RWPE1 (cell line): ENCODE data around the gene RAB22A.
"Not testable (repeated sequence)": the region's sequence is repeated elsewhere in the genome, so short reads cannot be mapped to it uniquely, and the experiment has no call there.

Experiments
- CTCF ChIA-PET: fragments of 350-600 bp; sonication (Branson Sonifier 250); formaldehyde crosslinking; extraction: SDS; loops from one replicate; lab custom pipeline; 2021; lab: Yijun Ruan, JAX
- POLR2A ChIA-PET: fragments of 400-600 bp; formaldehyde crosslinking; extraction: SDS; loops from one replicate; lab custom pipeline; 2020; ENCODE audit warnings: antibody characterized with exemption; ENCODE audit not compliant: low non-redundant PET; lab: Yijun Ruan, JAX
- DNase-seq: peaks from one replicate; pipeline ENCODE4 v3.0.0; 2012; ENCODE audit warnings: low spot score
- H3K27ac ChIP-seq: fragments of 450-650 bp; 2 replicates; pipeline ENCODE4 v1.5.1; 2017
- TF ChIP-seq, protein P1 (sequence below): fragments of 450-650 bp; conservative IDR thresholded peaks from 2 replicates; pipeline ENCODE4 v1.5.1; 2017; ENCODE audit warnings: low read depth, mild to moderate bottlenecking

RAB22A gene

GRCh38 chr20:58362206-58362516, 52.6 kb downstream of the RAB22A start:
- H3K27ac ChIP-seq = no peak overlapping the region
- DNase-seq = no peak
- ChIA-PET POLR2A (no interaction called here), CTCF (interaction anchor here (0.5 to 1.0 kb wide), 4 partner anchors 15 to 1502 kb away, joined by 3 to 5 read pairs (median 4); no protein-coding TSS in a partner anchor)
- TF ChIP-seq, protein P1, sequence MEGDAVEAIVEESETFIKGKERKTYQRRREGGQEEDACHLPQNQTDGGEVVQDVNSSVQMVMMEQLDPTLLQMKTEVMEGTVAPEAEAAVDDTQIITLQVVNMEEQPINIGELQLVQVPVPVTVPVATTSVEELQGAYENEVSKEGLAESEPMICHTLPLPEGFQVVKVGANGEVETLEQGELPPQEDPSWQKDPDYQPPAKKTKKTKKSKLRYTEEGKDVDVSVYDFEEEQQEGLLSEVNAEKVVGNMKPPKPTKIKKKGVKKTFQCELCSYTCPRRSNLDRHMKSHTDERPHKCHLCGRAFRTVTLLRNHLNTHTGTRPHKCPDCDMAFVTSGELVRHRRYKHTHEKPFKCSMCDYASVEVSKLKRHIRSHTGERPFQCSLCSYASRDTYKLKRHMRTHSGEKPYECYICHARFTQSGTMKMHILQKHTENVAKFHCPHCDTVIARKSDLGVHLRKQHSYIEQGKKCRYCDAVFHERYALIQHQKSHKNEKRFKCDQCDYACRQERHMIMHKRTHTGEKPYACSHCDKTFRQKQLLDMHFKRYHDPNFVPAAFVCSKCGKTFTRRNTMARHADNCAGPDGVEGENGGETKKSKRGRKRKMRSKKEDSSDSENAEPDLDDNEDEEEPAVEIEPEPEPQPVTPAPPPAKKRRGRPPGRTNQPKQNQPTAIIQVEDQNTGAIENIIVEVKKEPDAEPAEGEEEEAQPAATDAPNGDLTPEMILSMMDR = no peak

GRCh38 chr20:58362970-58363369, 53.5 kb downstream of the RAB22A start:
- POLR2A ChIA-PET = no interaction called here

GRCh38 chr20:58366866-58367265, 57.4 kb downstream of the RAB22A start:
- no peak overlapping the region for H3K27ac ChIP-seq
- DNase-seq = no peak
- CTCF ChIA-PET = interaction anchor here (0.9 to 1.1 kb wide), 2 partner anchors 18 to 314 kb away, joined by 3 to 4 read pairs; no protein-coding TSS in a partner anchor
- POLR2A ChIA-PET = no interaction called here
- TF ChIP-seq, protein P1 = no peak

More at GRCh38 chr20:58362970-58363369, 53.5 kb downstream of the RAB22A start:
- TF ChIP-seq, protein P1 = no peak
- no peak overlapping the region for H3K27ac ChIP-seq
- no peak for DNase-seq
- CTCF ChIA-PET = interaction anchor here (0.6 to 0.7 kb wide), 3 partner anchors 19 to 418 kb away, joined by 3 to 5 read pairs (median 4); no protein-coding TSS in a partner anchor

- no peak overlapping the region for H3K27ac ChIP-seq
- ChIA-PET CTCF (interaction anchor here (0.6 kb wide), 2 partner anchors 106 to 264 kb away, joined by 3 read pairs; no protein-coding TSS in a partner anchor), POLR2A (no interaction called here)
- DNase-seq = no peak
- TF ChIP-seq, protein P1 = no peak
Measured at GRCh38 chr20:58372806-58373205, 63.3 kb downstream of the RAB22A start.

DNA sequence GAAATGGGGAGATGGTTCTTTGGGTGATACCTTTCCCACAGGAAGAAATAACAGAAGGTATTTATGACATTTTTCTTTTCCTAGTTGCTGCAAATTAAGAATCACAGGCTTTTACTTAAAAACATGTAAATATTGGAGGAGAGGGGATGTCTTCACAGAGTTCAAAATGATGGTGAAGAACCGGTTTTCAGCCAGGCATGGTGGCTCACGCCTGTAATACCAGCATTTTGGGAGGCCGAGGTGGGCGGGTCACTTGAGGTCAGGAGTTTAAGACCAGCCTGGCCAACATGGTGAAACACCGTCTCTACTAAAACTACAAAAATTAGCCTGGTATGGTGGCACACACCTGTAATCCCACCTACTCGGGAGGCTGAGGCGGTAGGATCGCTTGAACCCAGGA, 63.8 kb downstream of the RAB22A start:
- H3K27ac ChIP-seq, CTCF ChIA-PET, DNase-seq, POLR2A ChIA-PET: not testable (repeated sequence)

DNA sequence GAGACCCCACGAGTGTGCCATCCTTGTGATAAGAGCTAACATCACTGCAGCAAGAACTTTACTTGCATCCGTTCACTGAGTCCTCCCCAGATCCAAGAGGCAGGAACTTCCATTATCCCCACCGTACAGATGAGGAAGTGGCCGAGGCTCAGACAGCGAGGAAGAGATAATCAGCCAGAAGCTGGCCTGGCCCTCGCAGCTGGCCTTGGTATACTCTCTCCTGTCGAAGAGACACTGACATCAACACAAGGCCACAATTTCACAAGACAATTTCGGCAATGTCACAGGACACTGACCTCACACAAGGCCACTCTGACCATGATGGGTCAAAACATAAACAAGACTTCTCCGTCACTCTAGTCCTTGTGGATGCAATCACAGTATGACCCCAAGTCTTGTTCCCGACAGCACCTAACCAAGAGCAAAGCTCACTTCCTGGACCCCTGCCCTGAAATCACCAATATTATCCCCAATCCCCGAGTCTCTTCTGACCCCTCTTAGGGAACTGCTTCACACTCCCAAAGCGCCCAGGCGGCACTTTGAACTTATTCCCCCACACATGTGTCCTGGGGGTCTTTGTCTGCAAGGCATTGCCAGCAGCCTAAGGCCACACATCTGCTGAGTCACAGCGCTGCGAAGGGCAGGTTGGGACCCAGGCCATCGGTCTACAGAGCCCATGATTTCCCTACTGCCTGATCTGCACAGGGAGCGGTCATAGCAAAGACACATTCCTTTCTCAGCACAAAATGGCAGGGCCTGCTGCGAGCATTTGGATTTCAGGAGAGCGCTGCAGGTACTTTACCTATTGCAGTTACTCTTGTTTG, 64.7 kb downstream of the RAB22A start:
- ChIA-PET CTCF (interaction anchor here (1.0 kb wide), 1 partner anchor 40 kb away, joined by 3 read pairs; no protein-coding TSS in a partner anchor), POLR2A (interaction anchor here (0.6 kb wide), 1 partner anchor 9 kb away, joined by 4 read pairs; no protein-coding TSS in a partner anchor)
- H3K27ac ChIP-seq = no peak overlapping the region
- TF ChIP-seq, protein P1 = no peak
- no peak for DNase-seq
